Testis (tissue), 3 donors: ENCODE results near the gene SFRP5. TPM values are rescaled to one million over a fixed set of nuclear protein-coding genes. Genes with fewer than 3 reads are reported as not detected.

ENCODE experiments used
- DNase-seq: peaks from one replicate; pipeline ENCODE4 v3.0.0-alpha.2; 2019
- H3K27ac ChIP-seq, 2 donors: fragments of 200-600 bp; sonication (generic); one replicate each; pipeline ENCODE4 v1.5.1; 2019
- H3K27me3 ChIP-seq: fragments of 200-600 bp; sonication (generic); one replicate; pipeline ENCODE4 v1.5.1; 2019
- H3K36me3 ChIP-seq: fragments of 200-600 bp; sonication (generic); one replicate; pipeline ENCODE4 v1.5.1; 2017; ENCODE audit warnings: low read depth; ENCODE audit errors: missing control alignments
- H3K4me1 ChIP-seq: fragments of 200-600 bp; sonication (generic); one replicate; pipeline ENCODE4 v1.5.1; 2019
- H3K4me3 ChIP-seq, 2 donors: fragments of 200-600 bp; sonication (generic); one replicate each; pipeline ENCODE4 v1.5.1; 2017 to 2019
- H3K9me3 ChIP-seq: fragments of 200-600 bp; sonication (generic); one replicate; pipeline ENCODE4 v1.5.1; 2017
- POLR2A ChIP-seq: fragments of 450-650 bp; IDR thresholded peaks from one replicate; pipeline ENCODE4 v1.6.1; 2017; ENCODE audit warnings: antibody characterized with exemption, mild to moderate bottlenecking, moderate library complexity
- WGBS, 2 donors: methylation state at CpG; one replicate each; pipeline ENCODE4 v1.1.5; 2018; 5-methylcytosine and 5-hydroxymethylcytosine counted together
- intact Hi-C: fragments of 100-400 bp; cut with DNase I; formaldehyde crosslinking; loops from one replicate; pipeline ENCODE4 v1.15.1; 2023; ENCODE audit warnings: low total_unique reads
- polyA plus RNA-seq: library from polyadenylated mRNA; stranded (reverse); fragments of 350-450 nt; fragmentation: Illumina TruSeq; extraction: RNeasy Lipid Tissue Mini Kit (QIAGEN cat#74804); gene quantifications from one replicate; pipeline ENCODE4 v1.2.3, GENCODE V29; 2014; ENCODE audit warnings: low read depth, low replicate concordance; ENCODE audit not compliant: insufficient read depth
- total RNA-seq, 2 donors: library from RNA; depleted of rRNA; stranded (reverse); fragments of >200 nt; gene quantifications; one replicate each; pipeline ENCODE4 v1.2.3, GENCODE V29; 2016
- TF ChIP-seq, protein P1 (sequence below), 3 experiments: fragments of 450-650 bp in 2 of 3; fragments of 200-600 bp in 1 of 3; sonication (generic) in 1 of 3; IDR thresholded peaks; one replicate each; pipeline ENCODE4 v1.5.1; 2016 to 2019; ENCODE audit warnings: antibody characterized with exemption in 3 of 3, mild to moderate bottlenecking in 2 of 3, moderate library complexity in 1 of 3

SFRP5 gene
- total and polyA plus RNA-seq, 3 donors from 2014 or later = 0.99 to 2.0 (median 1.2) TPM

DNA sequence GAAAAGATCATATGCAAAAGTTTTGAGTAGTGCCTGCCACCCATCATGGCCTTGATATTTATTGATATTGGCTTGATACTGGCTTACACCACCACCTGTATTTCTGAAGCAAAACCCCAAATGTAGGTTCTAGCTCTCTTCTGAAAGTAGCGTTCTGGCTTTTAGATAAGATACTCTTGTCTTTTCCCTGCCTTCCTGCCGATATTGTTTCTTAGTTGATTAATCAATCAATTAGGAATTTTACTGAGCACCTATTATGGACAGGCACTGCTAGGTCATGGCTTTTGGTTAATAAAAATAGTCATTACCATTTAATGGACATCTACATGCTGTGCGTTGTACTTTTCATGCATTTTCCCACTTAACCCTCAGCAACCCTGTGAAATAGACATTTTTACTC is 7.9 kb downstream of the SFRP5 start:
- Histone ChIP-seq H3K4me3 (no peak overlapping the region), H3K9me3 (no peaks in the 10 kb centered on the region), H3K36me3 (no peaks in the 10 kb centered on the region), H3K27me3 (no peaks in the 10 kb centered on the region), H3K4me1 (no peaks in the 10 kb centered on the region), H3K27ac (no peak overlapping the region)
- WGBS, 2 donors = 81 to 93% methylated on average over 3 of the region's 3 CpGs
- intact Hi-C loops = no loop called here
- TF ChIP-seq, protein P1, sequence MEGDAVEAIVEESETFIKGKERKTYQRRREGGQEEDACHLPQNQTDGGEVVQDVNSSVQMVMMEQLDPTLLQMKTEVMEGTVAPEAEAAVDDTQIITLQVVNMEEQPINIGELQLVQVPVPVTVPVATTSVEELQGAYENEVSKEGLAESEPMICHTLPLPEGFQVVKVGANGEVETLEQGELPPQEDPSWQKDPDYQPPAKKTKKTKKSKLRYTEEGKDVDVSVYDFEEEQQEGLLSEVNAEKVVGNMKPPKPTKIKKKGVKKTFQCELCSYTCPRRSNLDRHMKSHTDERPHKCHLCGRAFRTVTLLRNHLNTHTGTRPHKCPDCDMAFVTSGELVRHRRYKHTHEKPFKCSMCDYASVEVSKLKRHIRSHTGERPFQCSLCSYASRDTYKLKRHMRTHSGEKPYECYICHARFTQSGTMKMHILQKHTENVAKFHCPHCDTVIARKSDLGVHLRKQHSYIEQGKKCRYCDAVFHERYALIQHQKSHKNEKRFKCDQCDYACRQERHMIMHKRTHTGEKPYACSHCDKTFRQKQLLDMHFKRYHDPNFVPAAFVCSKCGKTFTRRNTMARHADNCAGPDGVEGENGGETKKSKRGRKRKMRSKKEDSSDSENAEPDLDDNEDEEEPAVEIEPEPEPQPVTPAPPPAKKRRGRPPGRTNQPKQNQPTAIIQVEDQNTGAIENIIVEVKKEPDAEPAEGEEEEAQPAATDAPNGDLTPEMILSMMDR (IDR thresholded peaks at IDR 0.05) = no peak
- no peak for TF ChIP-seq POLR2A
- no peak for DNase-seq

DNA sequence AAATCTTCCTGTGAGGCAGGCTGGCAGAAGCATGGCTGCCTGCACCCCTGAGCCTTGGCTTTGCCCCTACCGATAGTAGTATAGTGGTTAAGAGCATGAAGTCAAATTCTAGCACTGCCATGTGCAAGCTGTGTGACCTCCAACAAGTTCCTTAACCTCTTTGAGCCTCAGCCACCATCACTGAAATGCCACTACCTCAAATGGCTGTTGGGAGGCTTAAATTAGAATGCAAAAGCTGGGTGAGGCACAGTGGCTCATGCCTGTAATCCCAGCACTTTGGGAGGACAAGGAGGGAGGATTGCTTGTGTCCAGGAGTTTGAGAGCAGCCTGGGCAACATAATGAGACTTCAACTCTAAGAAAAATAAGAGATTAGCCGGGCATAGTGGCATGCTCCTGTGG is 8.4 kb downstream of the SFRP5 start:
- no peak for DNase-seq
- 93 to 100% methylated on average over 1 to 2 of the region's 2 CpGs for WGBS, 2 donors
- TF ChIP-seq POLR2A = no peak
- TF ChIP-seq, protein P1 (IDR thresholded peaks at IDR 0.05) = no peak
- Histone ChIP-seq H3K27me3 (no peaks in the 10 kb centered on the region), H3K4me3 (no peak overlapping the region), H3K9me3 (no peaks in the 10 kb centered on the region), H3K36me3 (no peaks in the 10 kb centered on the region), H3K27ac (no peak overlapping the region), H3K4me1 (no peaks in the 10 kb centered on the region)
- intact Hi-C loops = no loop called here

DNA sequence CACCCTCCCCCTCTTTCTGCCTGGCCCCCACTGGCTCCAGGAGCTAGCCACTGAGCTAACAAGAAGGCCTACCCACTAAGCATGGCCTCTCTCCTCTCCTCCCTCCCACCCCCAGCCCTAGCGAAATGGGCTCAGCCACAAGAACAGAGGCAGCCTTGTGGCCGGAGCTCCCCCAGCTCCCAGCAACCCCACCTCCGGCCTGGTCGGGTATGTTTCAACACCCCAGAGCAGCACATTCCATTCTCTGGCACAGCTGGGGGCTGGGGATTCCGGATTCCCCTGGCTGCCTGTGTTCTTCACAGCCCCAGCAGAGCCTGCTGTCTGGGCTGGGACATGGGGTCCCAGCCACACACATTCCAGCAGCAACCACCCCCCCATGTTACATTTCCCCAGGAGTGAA is 9.0 kb downstream of the SFRP5 start:
- H3K27me3 ChIP-seq = no peaks in the 10 kb centered on the region
- TF ChIP-seq POLR2A = no peak
- TF ChIP-seq, protein P1 (IDR thresholded peaks at IDR 0.05) = no peak
- WGBS, 2 donors = 69 to 71% methylated on average over 5 of the region's 5 CpGs
- intact Hi-C loops = no loop called here
- H3K27ac ChIP-seq = no peak overlapping the region
- no peaks in the 10 kb centered on the region for H3K9me3 ChIP-seq
- no peaks in the 10 kb centered on the region for H3K4me1 ChIP-seq
- DNase-seq = no peak
- no peaks in the 10 kb centered on the region for H3K36me3 ChIP-seq
- H3K4me3 ChIP-seq = no peak overlapping the region

DNA sequence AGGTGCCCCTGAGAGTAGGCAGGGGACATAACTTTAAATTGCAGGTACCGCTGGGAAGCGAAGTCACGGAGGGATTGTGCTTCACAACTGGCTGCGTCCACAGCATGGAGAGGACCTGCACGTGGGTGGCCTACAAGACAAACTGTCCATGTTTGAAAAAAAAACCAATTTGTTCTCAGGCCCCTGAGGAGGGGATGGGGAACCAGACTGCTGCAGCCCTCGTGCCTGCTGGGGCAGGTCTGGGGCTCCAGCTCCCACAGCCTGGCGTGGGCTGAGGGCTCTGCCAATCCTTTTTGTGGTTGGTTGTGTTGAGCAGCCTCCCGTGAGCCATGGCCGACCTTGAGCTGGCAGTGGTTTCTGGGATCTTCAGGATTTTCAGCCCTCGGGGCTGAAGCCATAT is 9.7 kb downstream of the SFRP5 start:
- H3K27me3 ChIP-seq = no peaks in the 10 kb centered on the region
- intact Hi-C loops = no loop called here
- H3K9me3 ChIP-seq = no peaks in the 10 kb centered on the region
- H3K4me1 ChIP-seq = no peaks in the 10 kb centered on the region
- H3K4me3 ChIP-seq = no peak overlapping the region
- WGBS, 2 donors = 83 to 94% methylated on average over 9 to 10 of the region's 10 CpGs
- H3K27ac ChIP-seq = no peak overlapping the region
- TF ChIP-seq, protein P1 (IDR thresholded peaks at IDR 0.05) = no peak
- no peak for TF ChIP-seq POLR2A
- no peak for DNase-seq
- no peaks in the 10 kb centered on the region for H3K36me3 ChIP-seq

DNA sequence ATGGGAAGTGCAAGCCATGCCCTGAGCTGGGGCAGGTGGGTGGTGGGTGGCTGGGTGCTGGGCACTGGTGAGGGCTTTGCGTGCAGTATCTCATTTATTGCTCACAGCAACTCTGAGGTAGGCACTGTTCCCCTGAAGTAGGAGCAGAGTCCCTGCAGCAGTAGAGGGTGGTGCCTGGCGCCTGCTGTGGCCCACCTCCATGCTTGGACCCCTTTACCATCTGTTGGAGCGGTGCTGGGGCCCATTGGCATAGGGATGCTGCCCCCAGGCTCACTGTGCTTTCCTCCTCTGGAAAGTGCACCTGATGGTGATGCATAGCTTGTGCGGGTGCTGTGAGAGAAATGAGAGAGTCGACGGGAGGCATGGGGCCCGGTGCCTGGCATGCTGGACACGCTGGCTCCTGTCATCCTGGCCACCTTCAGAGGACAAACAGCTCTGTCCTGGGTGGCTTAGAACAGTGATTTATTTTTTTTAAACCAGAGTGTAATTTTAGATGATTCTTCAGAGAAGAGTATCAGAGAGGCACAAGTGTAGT is 10.4 kb downstream of the SFRP5 start:
- Histone ChIP-seq H3K36me3 (no peaks in the 10 kb centered on the region), H3K4me3 (no peak overlapping the region), H3K9me3 (no peaks in the 10 kb centered on the region), H3K4me1 (no peaks in the 10 kb centered on the region), H3K27ac (no peak overlapping the region), H3K27me3 (no peaks in the 10 kb centered on the region)
- intact Hi-C loops = no loop called here
- TF ChIP-seq, protein P1 (IDR thresholded peaks at IDR 0.05) = no peak
- TF ChIP-seq POLR2A = no peak
- 93 to 100% methylated on average over 8 of the region's 8 CpGs for WGBS, 2 donors
- no peak for DNase-seq
